HEK293T (cell line): ENCODE measurements around the gene SYTL1.

Experiments used
- CTCF ChIA-PET: fragments of 350-600 bp; formaldehyde crosslinking; extraction: SDS; loops from one replicate; lab custom pipeline; 2021; ENCODE audit warnings: antibody characterized with exemption, inconsistent platforms; lab: Yijun Ruan, JAX
- POLR2A ChIA-PET: fragments of 350-600 bp; formaldehyde crosslinking; extraction: SDS; loops from one replicate; lab custom pipeline; 2020; ENCODE audit warnings: antibody characterized with exemption, inconsistent platforms; lab: Yijun Ruan, JAX
- DNase-seq: peaks from one replicate; pipeline ENCODE4 v3.0.0; 2012; ENCODE audit warnings: mixed read lengths; ENCODE audit errors: extremely low spot score
- FOXK2 ChIP-seq: fragments of 450-650 bp; IDR thresholded peaks from 2 replicates; pipeline ENCODE4 v1.6.1; 2016; ENCODE audit warnings: mild to moderate bottlenecking
- FOXM1 ChIP-seq: fragments of 450-650 bp; IDR thresholded peaks from 2 replicates; pipeline ENCODE4 v1.6.1; 2017; ENCODE audit warnings: mild to moderate bottlenecking, borderline replicate concordance
- HDGF ChIP-seq: fragments of 450-650 bp; IDR thresholded peaks from 2 replicates; pipeline ENCODE4 v1.6.1; 2017; ENCODE audit warnings: antibody characterized with exemption, borderline replicate concordance
- PKNOX1 ChIP-seq: fragments of 450-650 bp; IDR thresholded peaks from 2 replicates; pipeline ENCODE4 v1.6.1; 2016

The SYTL1 gene

GRCh38 chr1:27402349-27402754 lies 60.5 kb downstream of the SYTL1 start:
- POLR2A ChIA-PET = no interaction called here
- TF ChIP-seq HDGF (no peak), PKNOX1 (no peak), FOXM1 (no peak), FOXK2 (no peak)
- no peak for DNase-seq

GRCh38 chr1:27403065-27403726 lies 61.4 kb downstream of the SYTL1 start:
- TF ChIP-seq PKNOX1 (peak; percentile 55), FOXM1 (no peak)
- no peak for DNase-seq
- ChIA-PET POLR2A (no interaction called here), CTCF (interaction anchor here (1.4 kb wide), 1 partner anchor 36 kb away, joined by 3 read pairs; the partner anchor contains the start of gene MAP3K6)

More at GRCh38 chr1:27402349-27402754, 60.5 kb downstream of the SYTL1 start:
- CTCF ChIA-PET = interaction anchor here (1.4 kb wide), 1 partner anchor 36 kb away, joined by 3 read pairs; the partner anchor contains the start of gene MAP3K6
